Nephron (organoid): ENCODE measurements around the gene ADAMTS2.
"Not testable (repeated sequence)": the region's sequence is repeated elsewhere in the genome, so short reads cannot be mapped to it uniquely, and the experiment has no call there.

Experiments
- H3K27ac Mint-ChIP-seq, 3 experiments: 2 replicates each; pipeline ENCODE4 v1.8.0; 2020; ENCODE audit warnings: mixed read lengths in 3 of 3, mild to moderate bottlenecking in 2 of 3, moderate library complexity in 1 of 3
- H3K27me3 Mint-ChIP-seq: 2 replicates; pipeline ENCODE4 v1.8.0; 2021; ENCODE audit warnings: low read depth, mild to moderate bottlenecking, moderate library complexity, mixed read lengths
- H3K36me3 Mint-ChIP-seq: 2 replicates; pipeline ENCODE4 v1.8.0; 2020; ENCODE audit warnings: low read depth, mixed read lengths
- H3K4me1 Mint-ChIP-seq: 2 replicates; pipeline ENCODE4 v1.8.0; 2020; ENCODE audit warnings: mixed read lengths
- H3K4me3 Mint-ChIP-seq, 3 experiments: 2 replicates each; pipeline ENCODE4 v1.8.0; 2020; ENCODE audit warnings: mild to moderate bottlenecking in 3 of 3, mixed read lengths in 3 of 3, moderate library complexity in 2 of 3
- H3K9me3 Mint-ChIP-seq: 2 replicates; pipeline ENCODE4 v1.8.0; 2020; ENCODE audit warnings: mixed read lengths
- CTCF ChIP-seq, 3 experiments: fragments of 200-600 bp; sonication (generic); IDR thresholded peaks; one replicate each; pipeline ENCODE4 v1.5.0; 2021; ENCODE audit warnings: antibody characterized with exemption in 3 of 3; ENCODE audit not compliant: unreplicated experiment in 3 of 3

The ADAMTS2 gene

GRCh38 chr5:179113143-179113530 lies 232.1 kb downstream of the ADAMTS2 start:
- Mint-ChIP-seq H3K27me3 (peaks cover 12% of the 10 kb centered on the region), H3K4me3 (no peak overlapping the region), H3K36me3 (peaks cover 5% of the 10 kb centered on the region), H3K27ac (no peak overlapping the region), H3K9me3 (peaks cover 53% of the 10 kb centered on the region), H3K4me1 (no peaks in the 10 kb centered on the region)
- TF ChIP-seq CTCF (IDR thresholded peaks at IDR 0.05; ENCODE audit: unreplicated experiment in 3 of 3) = no peak

GRCh38 chr5:179112469-179113142 lies 232.7 kb downstream of the ADAMTS2 start:
- no peaks in the 10 kb centered on the region for H3K4me1 Mint-ChIP-seq
- H3K27me3 Mint-ChIP-seq = peaks cover 12% of the 10 kb centered on the region
- peaks cover 7% of the 10 kb centered on the region for H3K36me3 Mint-ChIP-seq
- peaks cover 55% of the 10 kb centered on the region for H3K9me3 Mint-ChIP-seq
- no peak for TF ChIP-seq CTCF (IDR thresholded peaks at IDR 0.05; ENCODE audit: unreplicated experiment in 3 of 3)
- no peak overlapping the region for H3K4me3 Mint-ChIP-seq
- no peak overlapping the region for H3K27ac Mint-ChIP-seq

- no peaks in the 10 kb centered on the region for H3K4me1 Mint-ChIP-seq
- TF ChIP-seq CTCF (IDR thresholded peaks at IDR 0.05; ENCODE audit: unreplicated experiment in 3 of 3) = no peak
- peaks cover 9% of the 10 kb centered on the region for H3K36me3 Mint-ChIP-seq
- H3K27me3 Mint-ChIP-seq = peaks cover 12% of the 10 kb centered on the region
- H3K4me3 Mint-ChIP-seq = no peak overlapping the region
- H3K9me3 Mint-ChIP-seq = peaks cover 61% of the 10 kb centered on the region
- no peak overlapping the region for H3K27ac Mint-ChIP-seq
These were observed 233.7 kb downstream of the ADAMTS2 start for GRCh38 chr5:179111267-179112207.

GRCh38 chr5:179110528-179110927 lies 234.7 kb downstream of the ADAMTS2 start:
- Mint-ChIP-seq H3K4me3 (no peak overlapping the region), H3K4me1 (no peaks in the 10 kb centered on the region), H3K27me3 (peaks cover 8% of the 10 kb centered on the region), H3K27ac (no peak overlapping the region), H3K36me3 (peaks cover 9% of the 10 kb centered on the region), H3K9me3 (peaks cover 57% of the 10 kb centered on the region)
- no peak for TF ChIP-seq CTCF (IDR thresholded peaks at IDR 0.05; ENCODE audit: unreplicated experiment in 3 of 3)

GRCh38 chr5:179101282-179101681 lies 244.0 kb downstream of the ADAMTS2 start:
- Mint-ChIP-seq H3K36me3 (peaks cover 12% of the 10 kb centered on the region), H3K9me3 (peaks cover 34% of the 10 kb centered on the region)
- not testable (repeated sequence) for H3K4me1 Mint-ChIP-seq, H3K27ac Mint-ChIP-seq, H3K27me3 Mint-ChIP-seq, H3K4me3 Mint-ChIP-seq

GRCh38 chr5:179089502-179089901 lies 255.8 kb downstream of the ADAMTS2 start:
- no peaks in the 10 kb centered on the region for H3K4me1 Mint-ChIP-seq
- H3K27ac Mint-ChIP-seq = no peak overlapping the region
- no peak for TF ChIP-seq CTCF (IDR thresholded peaks at IDR 0.05; ENCODE audit: unreplicated experiment in 3 of 3)
- H3K27me3 Mint-ChIP-seq = no peaks in the 10 kb centered on the region
- peaks cover 69% of the 10 kb centered on the region for H3K9me3 Mint-ChIP-seq
- peaks cover 16% of the 10 kb centered on the region for H3K36me3 Mint-ChIP-seq
- H3K4me3 Mint-ChIP-seq = no peak overlapping the region
